Cardiac muscle cell (in vitro differentiated cells and primary cell): Measurements from ENCODE around the gene TPMT. TPM values are rescaled to one million over a fixed set of nuclear protein-coding genes. Genes with fewer than 3 reads are reported as not detected.

Source experiments
- DNase-seq, 2 donors: peaks; one replicate each; pipeline versions ENCODE4 v3.0.0 to v3.0.0-alpha.2; 2010 to 2017; ENCODE audit warnings: low read depth in 1 of 2, low spot score in 1 of 2
- H3K27ac ChIP-seq: fragments of 200-600 bp; sonication (generic); 2 replicates; pipeline ENCODE4 v1.5.1; 2016
- H3K27me3 ChIP-seq: fragments of 200-600 bp; sonication (generic); 2 replicates; pipeline ENCODE4 v1.6.0; 2016; ENCODE audit warnings: control low read depth
- H3K36me3 ChIP-seq: fragments of 200-600 bp; sonication (generic); 2 replicates; pipeline ENCODE4 v1.5.1; 2016; ENCODE audit warnings: control low read depth
- H3K4me1 ChIP-seq: fragments of 200-600 bp; sonication (generic); 2 replicates; pipeline ENCODE4 v1.8.1; 2017; ENCODE audit warnings: low read depth, mild to moderate bottlenecking, mixed run types
- H3K4me3 ChIP-seq: fragments of 200-600 bp; sonication (generic); 2 replicates; pipeline ENCODE4 v1.5.1; 2016; ENCODE audit warnings: mild to moderate bottlenecking
- H3K9me3 ChIP-seq: fragments of 200-600 bp; sonication (generic); 2 replicates; pipeline ENCODE4 v1.5.1; 2017; ENCODE audit warnings: low read depth, mild to moderate bottlenecking, control low read depth
- polyA plus RNA-seq: library from polyadenylated mRNA; unstranded; fragments of >200 nt; fragmentation: Nextera tagmentation; extraction: Ambion mirVana; gene quantifications from 2 replicates; pipeline ENCODE4 v1.2.1, GENCODE V29; 2016
- total RNA-seq: library from RNA; depleted of rRNA; stranded (reverse); fragments of >200 nt; gene quantifications from 2 replicates; pipeline ENCODE4 v1.2.3, GENCODE V29; 2016
- TF ChIP-seq, protein P1 (sequence below): IDR thresholded peaks from 2 replicates; pipeline ENCODE4 v1.5.1; 2012; ENCODE audit warnings: low read depth, mild to moderate bottlenecking, low read length

Gene TPMT
- total and polyA plus RNA-seq, 2 experiments from 2014 or later = 9.5 to 14.0 TPM

DNA sequence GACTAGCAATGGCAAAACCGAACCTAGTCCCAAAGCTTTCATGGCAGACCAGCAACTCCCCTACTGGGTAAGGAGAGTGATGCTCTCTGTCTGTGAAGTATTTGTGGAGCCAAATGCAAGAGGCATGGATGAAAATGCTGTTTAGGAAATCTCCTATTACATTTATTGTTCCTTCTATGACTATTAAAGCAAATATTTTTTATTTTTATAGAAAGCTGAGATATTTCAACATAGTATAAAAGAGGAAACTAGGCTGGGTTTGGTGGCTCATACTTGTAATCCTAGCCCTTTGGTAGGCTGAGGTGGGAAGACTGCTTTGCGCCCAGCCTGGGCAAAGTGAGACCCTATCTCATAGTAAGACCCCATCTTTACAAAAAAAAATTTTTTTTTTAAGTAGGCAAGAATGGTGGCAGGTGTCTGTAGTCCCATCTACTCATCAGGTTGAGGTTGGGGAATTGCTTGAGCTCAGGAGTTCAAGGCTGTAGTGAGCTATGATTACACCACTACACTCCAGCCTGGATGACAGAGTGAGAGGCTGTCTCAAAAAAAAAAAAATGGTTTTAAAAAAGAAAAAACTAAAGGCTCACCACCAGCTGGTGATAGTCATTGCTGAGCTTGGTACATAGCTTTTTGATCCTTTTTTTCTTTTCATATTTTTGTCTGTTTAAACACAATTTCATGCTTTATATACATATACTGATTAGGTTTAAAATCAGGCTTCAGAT, 11.6 kb upstream of the TPMT start:
- TF ChIP-seq, protein P1, sequence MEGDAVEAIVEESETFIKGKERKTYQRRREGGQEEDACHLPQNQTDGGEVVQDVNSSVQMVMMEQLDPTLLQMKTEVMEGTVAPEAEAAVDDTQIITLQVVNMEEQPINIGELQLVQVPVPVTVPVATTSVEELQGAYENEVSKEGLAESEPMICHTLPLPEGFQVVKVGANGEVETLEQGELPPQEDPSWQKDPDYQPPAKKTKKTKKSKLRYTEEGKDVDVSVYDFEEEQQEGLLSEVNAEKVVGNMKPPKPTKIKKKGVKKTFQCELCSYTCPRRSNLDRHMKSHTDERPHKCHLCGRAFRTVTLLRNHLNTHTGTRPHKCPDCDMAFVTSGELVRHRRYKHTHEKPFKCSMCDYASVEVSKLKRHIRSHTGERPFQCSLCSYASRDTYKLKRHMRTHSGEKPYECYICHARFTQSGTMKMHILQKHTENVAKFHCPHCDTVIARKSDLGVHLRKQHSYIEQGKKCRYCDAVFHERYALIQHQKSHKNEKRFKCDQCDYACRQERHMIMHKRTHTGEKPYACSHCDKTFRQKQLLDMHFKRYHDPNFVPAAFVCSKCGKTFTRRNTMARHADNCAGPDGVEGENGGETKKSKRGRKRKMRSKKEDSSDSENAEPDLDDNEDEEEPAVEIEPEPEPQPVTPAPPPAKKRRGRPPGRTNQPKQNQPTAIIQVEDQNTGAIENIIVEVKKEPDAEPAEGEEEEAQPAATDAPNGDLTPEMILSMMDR = no peak
- no peaks in the 10 kb centered on the region for H3K27me3 ChIP-seq
- DNase-seq = no peak
- H3K27ac ChIP-seq = no peak overlapping the region
- H3K9me3 ChIP-seq = no peaks in the 10 kb centered on the region
- H3K36me3 ChIP-seq = peaks cover 9% of the 10 kb centered on the region
- no peaks in the 10 kb centered on the region for H3K4me1 ChIP-seq
- no peak overlapping the region for H3K4me3 ChIP-seq

DNA sequence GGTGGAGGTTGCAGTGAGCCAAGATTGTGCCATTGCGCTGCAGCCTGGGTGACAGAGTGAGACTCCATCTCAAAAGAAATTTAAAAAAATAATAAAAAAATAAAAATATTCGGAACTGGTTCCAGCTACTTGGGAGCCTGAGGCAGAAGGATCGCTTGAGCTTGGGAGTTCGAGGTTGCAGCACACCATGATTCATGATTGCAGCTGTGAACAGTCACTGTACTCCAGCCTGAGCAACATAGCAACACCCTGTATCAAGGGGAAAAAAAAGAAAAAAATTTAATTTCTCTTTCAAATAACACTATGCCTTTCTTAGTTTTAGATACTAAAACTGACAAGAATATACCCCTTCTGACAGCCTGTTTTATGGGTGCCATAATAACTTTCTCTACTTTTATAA, 10.9 kb upstream of the TPMT start:
- Histone ChIP-seq H3K27ac (no peak overlapping the region), H3K4me1 (no peaks in the 10 kb centered on the region), H3K9me3 (no peaks in the 10 kb centered on the region), H3K27me3 (no peaks in the 10 kb centered on the region), H3K36me3 (peaks cover 9% of the 10 kb centered on the region), H3K4me3 (no peak overlapping the region)
- TF ChIP-seq, protein P1 = no peak
- DNase-seq = no peak

DNA sequence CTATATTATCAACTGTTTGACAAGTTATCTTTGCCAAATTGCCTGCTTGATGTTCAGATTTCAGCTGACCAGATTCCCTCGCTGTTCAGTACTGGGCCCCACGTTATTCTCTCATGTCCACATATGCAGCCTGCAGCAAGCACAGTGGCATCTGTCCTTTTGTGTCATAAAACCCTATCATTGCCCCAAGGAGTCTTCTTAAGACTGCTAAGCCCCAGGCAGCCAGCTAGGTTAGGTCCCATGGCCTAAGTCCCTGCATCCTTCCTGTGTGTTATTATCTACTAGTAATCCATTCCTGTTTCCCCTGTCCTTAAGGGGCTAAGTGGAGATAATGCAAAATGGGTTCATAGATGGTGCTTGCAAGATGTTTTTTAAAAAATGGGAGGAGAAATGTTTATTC, 7.5 kb upstream of the TPMT start:
- H3K4me3 ChIP-seq = no peak overlapping the region
- H3K27ac ChIP-seq = no peak overlapping the region
- no peaks in the 10 kb centered on the region for H3K27me3 ChIP-seq
- H3K9me3 ChIP-seq = no peaks in the 10 kb centered on the region
- peaks cover 4% of the 10 kb centered on the region for H3K36me3 ChIP-seq
- TF ChIP-seq, protein P1 = no peak
- no peaks in the 10 kb centered on the region for H3K4me1 ChIP-seq
- no peak for DNase-seq

DNA sequence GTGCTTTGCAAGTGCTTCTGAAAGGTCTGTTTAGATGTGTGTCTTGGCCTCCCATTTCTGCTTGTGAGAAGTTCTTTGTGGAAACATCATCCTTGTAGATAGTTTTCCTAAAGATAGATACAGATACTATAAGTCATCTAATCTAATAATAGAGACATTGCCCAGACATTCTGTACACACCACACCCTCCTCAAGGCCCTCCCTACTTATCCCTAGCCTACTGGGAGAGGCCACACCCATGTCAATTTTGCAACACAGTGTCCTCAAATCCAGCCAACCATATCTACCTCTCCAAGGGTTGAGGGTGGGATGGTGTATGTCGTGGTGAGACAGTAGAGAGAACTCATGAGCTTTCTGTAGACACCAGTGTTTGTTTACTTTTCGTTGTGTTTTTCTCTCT, 6.6 kb upstream of the TPMT start:
- TF ChIP-seq, protein P1 = no peak
- Histone ChIP-seq H3K4me1 (no peaks in the 10 kb centered on the region), H3K4me3 (no peak overlapping the region), H3K9me3 (no peaks in the 10 kb centered on the region), H3K36me3 (peaks cover 1% of the 10 kb centered on the region), H3K27ac (no peak overlapping the region), H3K27me3 (no peaks in the 10 kb centered on the region)
- no peak for DNase-seq

DNA sequence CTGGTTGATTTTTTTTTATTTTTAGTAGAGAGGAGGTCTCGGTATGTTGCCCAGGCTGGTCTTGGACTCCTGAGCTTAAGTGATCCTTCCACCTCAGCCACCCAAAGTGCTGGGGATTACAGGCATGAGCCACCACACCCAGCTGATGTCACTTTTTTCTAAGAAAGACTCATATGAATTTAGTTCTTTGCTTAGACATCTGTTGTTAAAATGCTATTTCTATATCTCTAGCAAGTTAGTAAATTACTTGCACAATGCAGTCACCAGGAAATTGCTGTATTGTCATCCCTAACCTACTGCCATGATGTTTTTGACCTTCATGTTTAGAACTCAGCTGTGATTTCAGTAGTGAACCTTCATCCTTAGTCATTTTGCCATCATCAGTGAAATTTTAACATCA, 6.0 kb upstream of the TPMT start:
- H3K36me3 ChIP-seq = no peaks in the 10 kb centered on the region
- TF ChIP-seq, protein P1 = no peak
- no peaks in the 10 kb centered on the region for H3K9me3 ChIP-seq
- no peak overlapping the region for H3K27ac ChIP-seq
- no peak overlapping the region for H3K4me3 ChIP-seq
- no peaks in the 10 kb centered on the region for H3K27me3 ChIP-seq
- no peak for DNase-seq
- H3K4me1 ChIP-seq = no peaks in the 10 kb centered on the region
